Tibial artery (tissue), 4 donors: Measurements from ENCODE around the gene PMEPA1.

Source experiments
- DNase-seq, 2 donors: peaks; one replicate each; pipeline ENCODE4 v3.0.0-alpha.2; 2019
- H3K27ac ChIP-seq, 2 donors: fragments of 200-600 bp; sonication (generic) in 1 of 2; 1 replicate in 1 of 2; 2 replicates in 1 of 2; pipeline ENCODE4 v1.5.1; 2018 to 2019; ENCODE audit warnings: mild to moderate bottlenecking in 1 of 2
- H3K27me3 ChIP-seq, 2 donors: fragments of 200-600 bp; sonication (generic) in 1 of 2; one replicate each; pipeline versions ENCODE4 v1.5.1 to v1.6.0; 2016 to 2019
- H3K36me3 ChIP-seq, 3 donors: fragments of 200-600 bp; sonication (generic) in 2 of 3; one replicate each; pipeline ENCODE4 v1.5.1; 2016 to 2019; ENCODE audit warnings: mild to moderate bottlenecking in 2 of 3
- H3K4me1 ChIP-seq, 4 donors: fragments of 200-600 bp; sonication (generic) in 2 of 4; 1 replicate in 3 of 4; 2 replicates in 1 of 4; pipeline ENCODE4 v1.5.1; 2016 to 2019
- H3K4me3 ChIP-seq, 2 donors: fragments of 200-600 bp; sonication (generic) in 1 of 2; 1 replicate in 1 of 2; 2 replicates in 1 of 2; pipeline ENCODE4 v1.5.1; 2018 to 2019; ENCODE audit warnings: mild to moderate bottlenecking in 2 of 2
- H3K9me3 ChIP-seq, 3 donors: fragments of 200-600 bp; sonication (generic) in 1 of 3; one replicate each; pipeline ENCODE4 v1.5.1; 2016 to 2019
- CTCF ChIP-seq, 2 experiments: fragments of 200-600 bp in 1 of 2; fragments of 450-650 bp in 1 of 2; IDR thresholded peaks; one replicate each; pipeline ENCODE4 v1.5.1; 2017 to 2019; ENCODE audit warnings: antibody characterized with exemption in 2 of 2, mild to moderate bottlenecking in 1 of 2, moderate library complexity in 1 of 2
- intact Hi-C: fragments of 100-400 bp; cut with DNase I; formaldehyde crosslinking; loops from one replicate; pipeline ENCODE4 v1.15.0; 2023; ENCODE audit warnings: low total_unique reads

Gene PMEPA1

GRCh38 chr20:57743450-57744095 is 33.8 kb upstream of the PMEPA1 start:
- H3K4me3 ChIP-seq: no peak overlapping the region
- no peak overlapping the region for H3K27ac ChIP-seq
- H3K9me3 ChIP-seq: no peaks in the 10 kb centered on the region
- H3K27me3 ChIP-seq: no peaks in the 10 kb centered on the region
- no peak for DNase-seq
- H3K4me1 ChIP-seq: peaks cover 0 to 18% (median 15%) of the 10 kb centered on the region in 4 donors
- intact Hi-C loops: no loop called here
- H3K36me3 ChIP-seq: no peaks in the 10 kb centered on the region
- TF ChIP-seq CTCF (IDR thresholded peaks at IDR 0.05): no peak

- Histone ChIP-seq H3K36me3 (no peaks in the 10 kb centered on the region), H3K9me3 (no peaks in the 10 kb centered on the region), H3K4me1 (peaks cover 0 to 11% (median 6%) of the 10 kb centered on the region in 4 donors), H3K27ac (no peak overlapping the region), H3K27me3 (no peaks in the 10 kb centered on the region), H3K4me3 (no peak overlapping the region)
- DNase-seq: no peak
- TF ChIP-seq CTCF (IDR thresholded peaks at IDR 0.05): no peak
- intact Hi-C loops: no loop called here
These were observed 32.8 kb upstream of the PMEPA1 start for GRCh38 chr20:57742507-57743181.

- TF ChIP-seq CTCF (IDR thresholded peaks at IDR 0.05): no peak
- Histone ChIP-seq H3K27me3 (no peaks in the 10 kb centered on the region), H3K4me1 (no peaks in the 10 kb centered on the region), H3K9me3 (no peaks in the 10 kb centered on the region), H3K27ac (no peak overlapping the region), H3K36me3 (no peaks in the 10 kb centered on the region), H3K4me3 (no peak overlapping the region)
- intact Hi-C loops: no loop called here
- DNase-seq: no peak
These were observed 28.7 kb upstream of the PMEPA1 start for GRCh38 chr20:57738484-57738883.

- H3K9me3 ChIP-seq: no peaks in the 10 kb centered on the region
- DNase-seq: no peak
- intact Hi-C loops: no loop called here
- no peak overlapping the region for H3K27ac ChIP-seq
- H3K4me3 ChIP-seq: no peak overlapping the region
- no peaks in the 10 kb centered on the region for H3K27me3 ChIP-seq
- TF ChIP-seq CTCF (IDR thresholded peaks at IDR 0.05): no peak
- no peaks in the 10 kb centered on the region for H3K4me1 ChIP-seq
- no peaks in the 10 kb centered on the region for H3K36me3 ChIP-seq
These were observed 28.2 kb upstream of the PMEPA1 start for GRCh38 chr20:57738053-57738452.

GRCh38 chr20:57737349-57737748 is 27.5 kb upstream of the PMEPA1 start:
- intact Hi-C loops: no loop called here
- Histone ChIP-seq H3K36me3 (no peaks in the 10 kb centered on the region), H3K4me1 (no peaks in the 10 kb centered on the region), H3K4me3 (no peak overlapping the region), H3K27ac (no peak overlapping the region), H3K9me3 (no peaks in the 10 kb centered on the region), H3K27me3 (no peaks in the 10 kb centered on the region)
- DNase-seq: no peak
- no peak for TF ChIP-seq CTCF (IDR thresholded peaks at IDR 0.05)
